ENCODE data around the gene NSD2. TPM values are rescaled to one million over a fixed set of nuclear protein-coding genes. Genes with fewer than 3 reads are reported as not detected.

Gene NSD2
- total RNA-seq, 1 experiment from 2014 or later: 50.6 TPM

DNA sequence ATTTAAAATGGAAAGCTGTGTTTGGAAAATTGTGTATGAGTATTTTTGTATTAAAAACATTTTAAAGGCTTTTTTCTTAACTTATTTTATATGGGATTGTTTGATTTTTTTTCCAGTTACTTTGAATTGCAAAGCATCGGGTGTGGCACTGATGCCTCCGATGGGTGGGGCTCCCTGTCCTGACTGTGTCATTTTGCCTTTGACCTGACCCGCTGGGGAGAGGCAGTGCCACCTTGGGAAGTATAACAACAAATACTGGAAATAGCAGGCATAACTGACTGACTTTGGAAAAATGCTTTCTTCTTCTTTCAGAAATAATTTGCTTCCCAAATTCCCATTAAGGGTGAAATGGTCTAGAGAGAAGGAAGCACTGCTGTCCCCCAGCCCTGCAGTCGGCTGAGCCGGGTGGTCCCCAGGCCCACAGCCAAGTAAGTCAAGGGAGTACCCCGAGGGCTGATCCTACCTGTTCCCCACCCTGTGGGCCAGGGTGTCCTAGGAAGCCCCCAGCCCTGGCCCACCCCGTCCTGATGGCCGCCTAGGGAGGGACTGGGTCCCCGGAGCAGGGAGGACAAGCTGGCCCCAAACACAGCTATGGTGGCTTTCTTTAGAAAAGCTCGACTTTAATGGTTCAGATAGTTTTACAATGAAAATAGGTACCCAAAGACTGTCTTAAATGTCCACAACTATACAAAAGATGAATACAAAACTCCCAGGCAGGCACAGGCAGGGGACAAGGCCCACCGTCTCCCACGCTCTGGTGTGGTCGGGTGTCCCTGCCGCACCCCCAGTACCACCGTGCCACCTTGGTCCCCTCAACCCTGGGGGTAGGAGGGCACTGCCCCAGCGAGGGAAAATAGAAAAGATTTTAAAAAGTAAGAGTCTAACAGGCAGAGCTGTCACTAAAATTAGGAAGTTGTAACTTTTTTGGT is 111.2 kb downstream of the NSD2 start:
- DNase-seq (ENCODE audit: extremely low read depth, low read depth): no peak

DNA sequence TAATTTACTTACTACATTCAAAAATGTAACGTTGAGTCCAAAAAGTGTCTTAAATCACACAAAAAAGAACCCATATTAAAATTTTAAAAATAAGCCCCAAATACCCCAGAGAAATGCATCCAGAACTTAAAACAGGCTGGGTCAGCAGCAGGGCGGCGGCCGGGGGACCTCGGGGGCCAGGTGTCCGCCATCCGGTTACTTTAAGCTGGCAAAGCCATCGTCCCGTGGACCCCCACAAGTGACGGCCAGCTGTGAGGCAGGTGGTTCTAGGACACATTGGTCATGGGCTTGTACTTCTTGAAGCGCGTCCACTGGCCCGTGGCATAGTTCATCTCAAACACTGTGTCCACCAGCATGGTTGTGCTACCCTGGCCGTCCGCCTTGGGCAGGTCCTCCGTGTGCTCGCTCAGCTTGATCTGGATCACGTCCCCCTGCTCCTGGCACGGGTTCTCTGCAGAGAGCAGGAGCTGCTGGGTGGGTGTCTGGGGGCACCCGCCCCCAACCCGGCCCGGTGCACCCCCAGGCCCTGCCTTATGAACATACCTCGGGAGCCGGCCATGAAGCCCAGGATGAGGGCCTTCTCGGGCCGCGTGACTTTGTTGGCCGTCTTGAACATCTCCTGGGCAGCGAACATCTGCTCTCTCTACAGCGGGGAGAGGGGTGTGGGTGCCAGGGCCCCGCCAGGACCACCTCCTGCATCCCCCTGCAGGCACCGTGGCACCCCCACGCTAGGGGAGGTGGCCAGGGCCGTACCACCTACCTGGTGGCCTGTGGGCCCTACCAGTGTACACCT is 112.1 kb downstream of the NSD2 start:
- no peak for DNase-seq (ENCODE audit: extremely low read depth, low read depth)

DNA sequence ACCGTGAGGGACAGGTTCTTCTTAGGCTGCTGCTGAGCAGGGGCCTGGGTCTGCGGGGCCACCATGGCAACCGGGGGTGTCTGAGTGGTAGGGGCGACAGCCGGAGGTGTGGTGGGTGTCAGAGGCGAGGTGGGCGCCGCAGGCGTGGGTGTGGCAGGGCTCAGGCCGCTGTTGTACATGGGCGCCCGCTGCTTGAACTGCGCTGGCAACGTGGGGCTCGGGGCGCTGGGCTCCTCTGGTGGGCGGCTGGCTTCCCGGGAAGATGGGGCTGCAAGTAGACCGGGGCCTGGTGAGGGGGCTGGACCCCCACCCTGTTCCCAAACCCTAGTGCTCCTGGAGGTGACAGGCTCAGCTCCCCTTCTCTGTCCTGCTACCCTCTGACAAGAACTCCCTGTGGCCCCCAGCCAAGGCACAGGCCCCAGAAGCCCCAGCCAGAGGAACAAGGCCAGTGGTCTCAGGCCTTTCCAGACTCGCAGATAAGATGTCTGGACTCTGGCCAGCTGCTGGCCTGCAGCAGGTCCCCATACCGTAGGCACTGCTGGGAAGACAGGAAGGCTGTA is 112.7 kb downstream of the NSD2 start:
- DNase-seq (ENCODE audit: extremely low read depth, low read depth): no peak

DNA sequence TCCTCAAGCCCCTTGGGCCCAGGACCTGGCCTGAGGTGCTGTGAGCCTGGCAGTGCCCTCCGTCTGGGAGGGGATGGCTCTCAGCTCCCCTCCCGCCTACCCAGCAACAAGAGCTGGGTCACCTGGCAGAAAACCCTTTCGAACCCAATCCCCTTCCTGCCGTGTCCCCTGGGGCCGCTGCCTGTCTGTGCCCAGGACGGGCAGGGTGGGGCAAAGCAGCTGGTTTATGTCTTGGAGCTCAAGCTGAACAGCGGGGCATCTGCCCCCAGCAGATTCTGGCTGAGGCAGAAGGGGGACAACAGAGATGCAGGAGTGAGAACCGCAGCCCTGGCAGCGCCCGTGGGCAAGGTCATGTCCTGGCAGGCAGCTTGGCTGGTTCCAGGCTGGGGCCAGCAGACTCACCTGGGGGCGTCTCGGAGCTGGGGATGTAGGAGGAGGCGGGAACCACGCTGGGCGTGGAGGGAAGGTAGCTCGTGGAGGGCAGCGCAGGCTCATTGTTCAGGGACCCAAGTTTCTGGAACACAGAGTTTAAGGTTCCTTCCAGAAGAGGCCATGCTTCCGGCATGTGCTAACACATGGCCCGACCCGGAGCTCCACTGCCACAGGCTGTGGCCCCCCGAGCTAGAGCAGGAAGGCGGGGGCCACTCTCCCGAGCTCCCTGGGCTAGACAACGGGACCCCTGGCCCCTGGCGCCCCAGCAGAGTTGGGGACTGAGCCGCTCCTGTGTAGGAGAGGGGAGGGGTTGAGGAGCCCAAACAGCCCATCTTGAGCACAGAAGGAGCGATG is 113.4 kb downstream of the NSD2 start:
- DNase-seq (ENCODE audit: extremely low read depth, low read depth): no peak

DNA sequence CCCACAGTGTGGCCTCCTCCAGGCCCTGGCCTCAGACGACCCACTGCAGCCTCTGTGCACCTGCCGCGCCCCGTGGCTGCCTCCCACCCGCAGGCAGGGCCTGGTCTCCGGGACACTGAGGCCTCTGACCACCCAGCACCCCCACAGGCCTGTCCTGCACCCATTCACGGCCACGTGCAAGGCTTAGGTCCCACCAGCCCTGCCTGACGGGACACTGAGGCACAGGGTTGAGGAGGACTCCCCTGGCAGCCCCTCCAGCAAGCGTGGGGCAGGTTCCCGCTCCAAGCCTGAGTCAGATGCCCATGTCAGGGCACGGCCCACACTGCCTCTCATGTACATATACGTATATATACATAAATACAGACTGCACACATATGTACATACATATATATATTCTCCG is 114.1 kb downstream of the NSD2 start:
- no peak for DNase-seq (ENCODE audit: extremely low read depth, low read depth)

DNA sequence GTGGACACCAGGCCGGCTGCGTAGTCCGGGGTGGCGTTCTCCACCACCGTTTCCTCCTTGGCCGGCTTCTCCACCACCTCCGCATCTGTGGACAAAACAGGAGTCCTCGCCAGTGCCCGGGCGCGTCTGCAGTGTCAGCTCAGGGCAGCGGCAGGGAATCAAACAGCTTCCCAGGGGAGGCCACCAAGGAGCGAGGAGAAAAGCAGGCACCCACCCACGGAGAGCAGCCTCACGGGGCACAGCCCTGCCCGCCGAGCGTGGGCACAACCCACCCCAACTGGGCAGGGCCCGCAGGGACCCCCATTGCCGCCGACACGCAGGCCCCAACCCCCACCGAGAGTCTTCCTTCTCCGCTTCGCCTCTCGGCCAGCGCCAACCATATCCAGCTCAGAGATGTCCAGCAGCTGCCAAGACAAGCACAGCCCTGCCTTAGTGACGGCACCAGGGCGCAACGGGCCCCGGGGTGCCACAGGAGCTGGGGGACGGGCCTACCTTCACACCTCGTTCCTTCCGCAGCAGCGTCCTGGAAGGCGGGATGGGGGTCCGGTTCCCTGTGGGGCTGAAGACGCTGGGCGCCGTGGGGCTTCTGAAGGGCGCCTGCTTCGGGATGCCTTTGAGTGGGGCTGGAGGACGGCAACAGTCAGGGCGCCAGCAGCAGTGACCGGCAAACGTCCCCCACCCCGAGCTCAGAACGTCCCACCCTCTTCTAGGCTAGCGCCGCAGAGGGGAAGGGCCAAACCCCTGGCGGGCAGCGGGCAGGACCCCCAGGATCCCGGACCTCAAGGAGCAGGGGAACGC is 114.8 kb downstream of the NSD2 start:
- no peak for DNase-seq (ENCODE audit: extremely low read depth, low read depth)

DNA sequence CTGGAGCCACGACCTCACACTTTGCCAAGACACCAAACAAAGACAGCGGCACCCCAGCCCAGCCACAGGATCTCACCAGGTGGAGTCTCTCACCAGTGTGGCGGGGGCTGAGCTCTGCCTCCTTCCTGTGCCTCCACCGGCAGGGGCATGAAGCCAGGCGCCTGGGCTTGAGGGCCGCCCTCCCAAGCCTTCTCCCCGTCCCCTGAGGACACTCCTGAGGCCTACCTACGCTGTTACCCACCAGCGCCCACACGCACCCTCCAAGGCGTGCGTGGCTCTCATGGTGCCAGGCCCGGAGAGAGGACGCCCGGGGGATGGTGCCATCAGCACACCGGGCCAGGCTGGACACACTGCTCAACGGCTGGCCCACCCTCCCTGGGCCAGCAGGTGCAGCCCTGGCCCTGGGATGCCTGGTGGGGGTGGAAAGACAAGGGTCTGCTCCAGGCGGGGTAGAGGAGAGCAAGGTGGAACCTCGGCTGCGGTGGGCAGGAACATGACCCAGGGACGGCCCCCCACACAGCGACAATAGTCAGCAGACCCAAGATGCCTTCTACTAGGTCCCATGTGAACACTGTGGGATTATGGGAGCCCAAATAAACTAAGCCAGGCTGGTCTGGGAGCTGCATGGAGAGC is 115.5 kb downstream of the NSD2 start:
- DNase-seq (ENCODE audit: extremely low read depth, low read depth): no peak

DNA sequence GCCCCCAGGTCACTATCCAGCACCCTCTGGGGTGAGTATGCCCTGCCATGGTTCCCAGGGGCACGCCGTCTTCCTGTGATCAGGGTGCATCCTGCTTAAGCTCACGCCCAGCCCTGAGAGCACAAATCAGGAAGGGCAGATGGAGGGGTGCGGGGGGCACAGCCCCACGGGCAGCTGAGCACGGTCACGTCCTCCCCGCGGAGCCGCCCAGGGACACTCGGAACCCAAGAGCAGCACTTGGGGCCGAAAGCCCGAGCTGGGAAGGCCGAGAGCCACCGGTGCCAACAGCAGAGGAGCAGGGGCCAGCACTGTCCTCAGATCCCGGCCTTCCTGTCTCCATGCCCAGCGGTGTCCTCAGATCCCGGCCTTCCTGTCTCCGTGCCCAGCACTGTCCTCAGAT is 116.1 kb downstream of the NSD2 start:
- DNase-seq (ENCODE audit: extremely low read depth, low read depth): no peak

DNA sequence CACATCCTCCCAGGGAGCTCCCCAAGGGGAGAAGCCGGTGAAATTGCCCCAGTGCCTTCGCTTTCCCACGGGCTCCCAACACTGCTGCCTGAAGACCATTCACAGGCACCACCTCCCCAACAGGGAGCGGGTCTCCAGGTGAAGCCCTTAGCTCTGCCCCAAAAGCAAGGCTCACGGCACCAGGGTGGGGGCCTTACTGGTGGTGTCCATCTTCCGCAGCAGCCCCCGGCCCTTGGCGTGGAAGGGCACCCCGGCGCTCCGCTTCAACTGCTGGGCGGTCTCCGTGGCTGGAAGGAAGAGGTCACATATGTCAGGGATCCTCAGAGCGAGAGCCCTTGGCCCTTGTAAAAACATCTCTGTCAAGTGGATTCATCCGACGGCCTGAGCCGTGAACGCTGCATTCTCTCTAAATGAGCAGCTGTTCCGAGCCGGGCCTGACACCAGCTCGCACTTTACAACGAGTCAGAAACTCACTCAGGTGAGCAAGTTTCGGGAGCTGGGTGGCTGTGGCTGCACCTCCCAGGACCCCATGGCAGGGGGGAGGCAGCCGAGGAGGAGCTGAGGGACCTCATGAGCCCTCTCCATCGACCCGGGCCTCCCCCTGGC is 116.6 kb downstream of the NSD2 start:
- no peak for DNase-seq (ENCODE audit: extremely low read depth, low read depth)

DNA sequence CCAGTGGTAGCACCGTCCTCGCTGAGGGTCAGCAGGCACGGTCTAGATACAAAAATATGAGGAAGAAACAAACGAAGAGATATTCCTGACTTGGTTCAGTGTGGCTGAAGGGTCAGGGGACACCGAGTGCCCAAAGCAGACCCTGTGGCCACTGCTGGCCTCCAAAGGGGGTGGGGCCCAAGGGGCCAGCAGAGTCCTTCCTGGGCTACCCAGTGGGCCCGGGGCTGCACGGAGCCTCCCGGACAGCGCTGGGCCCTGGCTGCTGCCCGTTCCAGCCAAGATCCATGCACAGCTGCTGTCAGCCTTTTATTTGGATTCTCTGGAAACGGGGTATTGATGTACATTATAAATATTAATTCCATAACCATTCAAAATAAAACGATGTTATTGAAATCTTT is 117.1 kb downstream of the NSD2 start:
- DNase-seq (ENCODE audit: extremely low read depth, low read depth): no peak

DNA sequence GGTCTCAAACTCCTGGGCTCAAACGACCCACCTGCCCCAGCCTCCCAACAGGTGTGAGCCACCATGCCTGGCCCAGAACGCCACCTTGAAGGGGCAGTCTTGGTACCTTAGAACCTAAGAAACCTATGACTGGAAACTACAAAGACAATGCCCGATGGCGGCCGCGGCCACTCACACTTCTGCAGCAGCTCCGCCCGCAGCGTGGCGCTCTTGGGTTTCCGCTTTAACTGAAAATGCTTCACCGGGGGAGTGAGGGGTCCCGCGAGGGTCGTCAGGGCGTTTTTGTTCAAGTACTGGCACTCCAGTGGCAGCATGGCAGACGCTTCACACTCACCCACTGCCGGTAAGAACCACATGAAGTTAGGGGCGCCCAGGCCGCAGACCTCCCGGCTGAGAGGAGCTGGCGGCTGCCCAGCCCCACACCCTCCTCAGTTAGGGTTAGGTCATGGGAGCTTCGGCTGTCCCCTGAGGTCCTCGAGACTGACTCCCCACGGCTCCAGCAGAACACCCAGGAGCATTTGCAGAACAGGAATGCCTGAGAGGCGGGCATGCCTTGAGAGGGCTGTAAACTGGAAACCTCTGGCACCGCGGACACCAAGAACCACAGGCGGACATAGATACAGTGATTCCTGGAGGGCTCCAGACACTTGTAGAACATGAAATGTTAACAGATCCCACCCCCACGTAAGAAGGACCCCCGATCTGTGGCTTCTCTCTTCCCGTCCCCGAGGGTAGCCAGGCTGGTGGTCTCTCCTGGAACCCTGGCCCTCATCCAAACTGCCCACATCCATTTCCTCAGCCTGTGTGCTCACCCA is 118.5 kb downstream of the NSD2 start:
- DNase-seq (ENCODE audit: extremely low read depth, low read depth): no peak

DNA sequence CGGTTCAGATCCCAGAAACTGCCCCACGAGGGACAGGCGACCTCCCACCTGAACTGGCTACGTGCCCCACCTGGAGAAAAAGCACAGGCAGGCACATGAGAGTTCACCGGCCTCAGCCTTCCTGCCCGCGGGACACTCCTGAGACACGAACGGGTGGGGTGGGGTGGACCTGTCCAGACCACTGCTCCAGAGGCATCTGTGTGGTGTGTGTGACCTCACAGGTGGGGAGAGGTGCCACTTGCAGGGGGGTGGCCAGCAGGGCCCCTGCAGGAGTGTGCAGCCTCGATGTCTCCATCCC is 119.1 kb downstream of the NSD2 start:
- no peak for DNase-seq (ENCODE audit: extremely low read depth, low read depth)

DNA sequence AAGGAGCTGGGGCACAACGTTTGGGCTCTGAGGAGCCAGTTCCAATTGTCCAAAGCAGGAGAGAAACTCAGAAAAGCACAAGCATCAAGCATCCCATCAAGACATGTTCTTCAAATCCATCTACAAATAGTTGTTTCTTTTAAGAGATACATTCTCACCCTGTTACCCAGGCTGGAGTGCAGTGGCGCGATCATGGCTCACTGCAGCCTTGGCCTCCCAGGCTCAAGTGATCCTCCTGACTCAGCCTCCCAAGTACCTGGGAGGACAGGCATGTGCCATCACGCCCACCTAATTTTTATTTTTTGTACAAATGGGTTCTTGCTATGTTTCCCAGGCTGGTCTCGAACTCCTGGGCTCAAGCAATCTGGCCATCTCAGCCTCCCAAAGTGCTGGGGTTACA is 119.5 kb downstream of the NSD2 start:
- DNase-seq (ENCODE audit: extremely low read depth, low read depth): no peak

DNA sequence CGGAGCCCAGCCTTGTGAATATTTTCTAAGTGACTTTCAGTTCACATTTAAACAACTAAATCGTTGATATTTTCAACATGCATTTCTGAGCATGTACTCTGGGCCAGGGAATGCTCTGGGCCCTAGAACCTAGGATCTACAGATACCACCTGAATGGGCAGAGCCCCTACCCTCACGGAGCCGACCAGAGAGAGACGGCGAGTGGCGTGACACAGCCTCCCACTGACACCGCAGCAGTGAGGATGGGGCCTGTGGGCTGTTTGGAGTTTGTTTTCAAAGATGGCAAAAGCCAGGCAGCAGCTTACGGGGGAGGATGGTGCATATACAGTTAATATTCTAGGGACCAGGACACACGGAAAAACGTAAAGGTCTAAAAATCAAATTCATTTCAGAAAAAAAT is 119.9 kb downstream of the NSD2 start:
- no peak for DNase-seq (ENCODE audit: extremely low read depth, low read depth)

DNA sequence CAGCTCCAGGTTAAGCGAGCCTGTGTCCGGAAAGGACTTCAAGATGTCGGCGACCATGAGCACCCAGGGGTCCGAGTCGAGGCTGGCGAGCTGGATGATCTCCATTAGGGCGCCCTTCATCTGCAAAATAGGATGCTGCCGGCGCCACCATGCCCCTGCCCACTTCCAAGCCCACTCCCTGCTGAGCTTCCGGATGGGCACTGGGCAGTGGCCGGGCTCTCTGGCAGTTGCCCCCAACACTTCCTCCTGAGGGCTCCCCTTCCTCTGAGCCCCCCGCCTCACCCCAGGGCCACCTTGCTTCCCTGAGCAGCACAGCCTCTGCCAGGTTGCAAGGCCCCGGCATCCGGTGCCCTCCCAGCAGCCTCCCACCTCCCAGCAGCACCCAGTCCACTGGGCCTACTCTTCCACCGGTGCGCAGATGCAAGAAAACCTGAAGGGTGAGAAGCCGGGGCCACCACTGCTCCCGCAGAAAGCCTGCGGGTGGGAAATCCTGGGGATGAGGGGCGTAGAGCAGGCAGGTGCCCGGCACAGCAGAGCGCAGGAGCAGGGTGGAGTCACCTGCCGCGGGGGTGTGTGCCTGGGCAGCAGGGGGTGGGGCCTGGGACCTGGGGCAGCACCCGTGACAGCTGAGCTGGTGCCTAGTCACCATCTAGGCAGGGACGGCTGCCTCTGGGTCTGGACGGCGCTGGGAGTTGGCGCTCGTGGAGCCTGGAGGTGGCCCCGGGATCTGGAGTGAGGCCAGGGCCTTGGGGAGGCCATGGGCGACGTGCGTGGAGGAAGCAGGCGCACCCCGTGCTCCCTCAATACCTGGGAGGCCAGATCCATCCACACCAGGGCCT is 120.6 kb downstream of the NSD2 start:
- DNase-seq (ENCODE audit: extremely low read depth, low read depth): no peak

DNA sequence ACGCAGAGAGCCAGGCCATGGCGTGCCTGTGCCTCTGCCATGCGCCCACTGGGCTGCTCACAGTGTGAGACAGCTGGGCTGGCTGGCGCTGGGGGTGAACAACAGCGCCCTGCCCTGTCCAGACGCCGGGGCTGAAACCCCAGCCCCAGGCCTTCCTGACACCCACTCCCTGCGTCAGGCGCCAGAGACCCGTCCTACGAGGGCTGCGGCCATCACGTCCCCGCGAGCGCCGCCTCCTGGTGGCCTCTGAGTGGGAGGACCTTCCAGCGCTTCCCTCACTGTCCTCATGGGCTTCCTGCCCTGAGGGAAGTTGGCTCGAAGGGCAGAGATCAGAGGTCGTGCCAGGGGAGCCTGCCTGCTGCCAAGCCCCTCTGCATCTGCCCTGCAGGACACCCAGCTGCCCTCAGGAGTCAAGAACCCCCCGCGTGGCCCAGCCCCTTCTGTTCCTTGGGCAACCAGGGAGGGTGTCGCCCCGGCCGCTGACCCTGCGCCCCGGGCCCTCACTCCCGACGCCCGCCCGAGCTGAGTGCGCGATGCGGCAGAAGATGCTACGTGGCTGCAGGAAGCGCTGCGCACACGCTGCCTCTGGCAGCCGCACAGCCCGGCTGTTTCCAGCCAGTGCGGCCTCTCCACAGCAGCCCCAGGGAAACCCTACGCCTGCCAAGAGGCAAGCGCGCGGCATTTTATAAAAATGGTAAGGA is 121.4 kb downstream of the NSD2 start:
- DNase-seq (ENCODE audit: extremely low read depth, low read depth): no peak

DNA sequence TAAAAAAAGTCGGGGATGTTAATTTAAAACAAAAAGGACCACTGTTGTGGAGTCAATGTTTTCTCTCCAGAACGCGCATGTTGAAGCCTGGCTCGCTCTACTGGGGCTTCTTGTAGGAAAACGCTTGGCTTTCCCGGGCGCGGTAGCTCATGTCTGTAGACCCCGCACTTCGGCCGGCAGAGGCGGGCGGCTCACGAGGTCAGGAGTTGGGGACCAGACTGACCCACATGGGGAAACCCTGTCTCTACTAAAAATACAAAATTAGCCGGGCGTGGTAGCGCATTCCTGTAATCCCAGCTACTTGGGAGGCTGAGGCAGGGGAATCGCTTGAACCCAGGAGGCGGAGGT is 122.0 kb downstream of the NSD2 start:
- no peak for DNase-seq (ENCODE audit: extremely low read depth, low read depth)

All from NCI-H460 (cell line).